Mesothelial cell of epicardium (in vitro differentiated cells): ENCODE measurements around the gene TAGAP. TPM values are rescaled to one million over a fixed set of nuclear protein-coding genes. Genes with fewer than 3 reads are reported as not detected.

Source experiments
- DNase-seq, 2 experiments: peaks; one replicate each; pipeline ENCODE4 v3.0.0; 2021; ENCODE audit warnings: low spot score in 2 of 2; ENCODE audit not compliant: unreplicated experiment in 2 of 2
- H3K27ac Mint-ChIP-seq: 2 replicates; pipeline ENCODE4 v1.8.0; 2021; ENCODE audit warnings: mixed read lengths
- H3K27me3 Mint-ChIP-seq: 2 replicates; pipeline ENCODE4 v1.8.0; 2021; ENCODE audit warnings: low read depth, mixed read lengths
- H3K36me3 Mint-ChIP-seq: 2 replicates; pipeline ENCODE4 v1.8.0; 2021; ENCODE audit warnings: mixed read lengths
- H3K4me1 Mint-ChIP-seq: 2 replicates; pipeline ENCODE4 v1.8.0; 2021; ENCODE audit warnings: mixed read lengths
- H3K4me3 Mint-ChIP-seq: 2 replicates; pipeline ENCODE4 v1.8.0; 2021; ENCODE audit warnings: mild to moderate bottlenecking, moderate library complexity, mixed read lengths
- H3K9me3 Mint-ChIP-seq: 2 replicates; pipeline ENCODE4 v1.8.0; 2021; ENCODE audit warnings: mixed read lengths
- CTCF ChIP-seq: fragments of 200-600 bp; sonication (generic); IDR thresholded peaks from one replicate; pipeline ENCODE4 v1.5.0; 2021; ENCODE audit warnings: antibody characterized with exemption; ENCODE audit not compliant: unreplicated experiment
- total RNA-seq: library from RNA; stranded (reverse); gene quantifications from 3 replicates; pipeline ENCODE4 v1.2.1, GENCODE V29; 2021

Gene TAGAP
- total RNA-seq, 1 donor from 2014 or later: 0.16 TPM

GRCh38 chr6:159056899-159057298 lies 12.1 kb upstream of the TAGAP start:
- Mint-ChIP-seq H3K36me3 (no peaks in the 10 kb centered on the region), H3K4me1 (no peaks in the 10 kb centered on the region), H3K27me3 (peaks cover 53% of the 10 kb centered on the region), H3K4me3 (no peak overlapping the region), H3K9me3 (no peaks in the 10 kb centered on the region), H3K27ac (no peak overlapping the region)
- no peak for DNase-seq
- no peak for TF ChIP-seq CTCF

- TF ChIP-seq CTCF: no peak
- Mint-ChIP-seq H3K4me3 (no peak overlapping the region), H3K27me3 (peaks cover 49% of the 10 kb centered on the region), H3K4me1 (no peaks in the 10 kb centered on the region), H3K36me3 (no peaks in the 10 kb centered on the region), H3K9me3 (no peaks in the 10 kb centered on the region), H3K27ac (no peak overlapping the region)
- no peak for DNase-seq
These were observed 11.6 kb upstream of the TAGAP start for GRCh38 chr6:159056432-159056831.

GRCh38 chr6:159056003-159056402 lies 11.2 kb upstream of the TAGAP start:
- Mint-ChIP-seq H3K4me3 (no peak overlapping the region), H3K4me1 (no peaks in the 10 kb centered on the region), H3K9me3 (no peaks in the 10 kb centered on the region), H3K27ac (no peak overlapping the region), H3K36me3 (no peaks in the 10 kb centered on the region), H3K27me3 (peaks cover 45% of the 10 kb centered on the region)
- TF ChIP-seq CTCF: no peak
- DNase-seq: no peak

- Mint-ChIP-seq H3K36me3 (no peaks in the 10 kb centered on the region), H3K27me3 (peaks cover 34% of the 10 kb centered on the region), H3K9me3 (no peaks in the 10 kb centered on the region), H3K4me1 (no peaks in the 10 kb centered on the region), H3K27ac (no peak overlapping the region), H3K4me3 (no peak overlapping the region)
- no peak for DNase-seq
- no peak for TF ChIP-seq CTCF
These were observed 9.1 kb upstream of the TAGAP start for GRCh38 chr6:159053781-159054398.

- DNase-seq: no peak
- H3K4me1 Mint-ChIP-seq: no peaks in the 10 kb centered on the region
- H3K27me3 Mint-ChIP-seq: peaks cover 36% of the 10 kb centered on the region
- TF ChIP-seq CTCF: no peak
- no peaks in the 10 kb centered on the region for H3K36me3 Mint-ChIP-seq
- H3K9me3 Mint-ChIP-seq: no peaks in the 10 kb centered on the region
- no peak overlapping the region for H3K27ac Mint-ChIP-seq
- no peak overlapping the region for H3K4me3 Mint-ChIP-seq
These were observed 7.9 kb upstream of the TAGAP start for GRCh38 chr6:159052720-159053119.
